Ascending aorta (tissue), 2 donors: Measurements from ENCODE around the gene FSHR. TPM values are rescaled to one million over a fixed set of nuclear protein-coding genes. Genes with fewer than 3 reads are reported as not detected.

ENCODE experiments used
- DNase-seq, 2 donors: peaks; one replicate each; pipeline ENCODE4 v3.0.0-alpha.2; 2019; ENCODE audit warnings: low spot score in 2 of 2
- H3K27ac ChIP-seq, 2 donors: fragments of 200-600 bp; sonication (generic); one replicate each; pipeline ENCODE4 v1.5.1; 2016 to 2017; ENCODE audit warnings: mild to moderate bottlenecking in 1 of 2
- H3K27me3 ChIP-seq: fragments of 200-600 bp; sonication (generic); one replicate; pipeline ENCODE4 v1.5.1; 2017
- H3K36me3 ChIP-seq, 2 donors: fragments of 200-600 bp; sonication (generic); one replicate each; pipeline ENCODE4 v1.5.1; 2016
- H3K4me1 ChIP-seq, 2 donors: fragments of 200-600 bp; sonication (generic); one replicate each; pipeline ENCODE4 v1.5.1; 2016 to 2017; ENCODE audit warnings: mild to moderate bottlenecking in 1 of 2
- H3K4me3 ChIP-seq, 2 donors: fragments of 200-600 bp; sonication (generic); one replicate each; pipeline ENCODE4 v1.5.1; 2016 to 2017; ENCODE audit warnings: mild to moderate bottlenecking in 1 of 2
- H3K9me3 ChIP-seq, 2 donors: fragments of 200-600 bp; sonication (generic); one replicate each; pipeline ENCODE4 v1.5.1; 2016
- CTCF ChIP-seq, 3 experiments: fragments of 200-600 bp in 2 of 3; fragments of 450-650 bp in 1 of 3; sonication (generic) in 2 of 3; IDR thresholded peaks; one replicate each; pipeline ENCODE4 v1.5.1; 2016 to 2019; ENCODE audit warnings: antibody characterized with exemption in 3 of 3, mild to moderate bottlenecking in 1 of 3, moderate library complexity in 1 of 3
- intact Hi-C: fragments of 100-400 bp; cut with DNase I; formaldehyde crosslinking; loops from one replicate; pipeline ENCODE4 v1.15.1; 2023
- total RNA-seq: library from RNA; depleted of rRNA; stranded (reverse); fragments of >200 nt; gene quantifications from one replicate; pipeline ENCODE4 v1.1.0, GENCODE V29; 2016

The FSHR gene
- total RNA-seq, 1 donor from 2014 or later: not detected

DNA sequence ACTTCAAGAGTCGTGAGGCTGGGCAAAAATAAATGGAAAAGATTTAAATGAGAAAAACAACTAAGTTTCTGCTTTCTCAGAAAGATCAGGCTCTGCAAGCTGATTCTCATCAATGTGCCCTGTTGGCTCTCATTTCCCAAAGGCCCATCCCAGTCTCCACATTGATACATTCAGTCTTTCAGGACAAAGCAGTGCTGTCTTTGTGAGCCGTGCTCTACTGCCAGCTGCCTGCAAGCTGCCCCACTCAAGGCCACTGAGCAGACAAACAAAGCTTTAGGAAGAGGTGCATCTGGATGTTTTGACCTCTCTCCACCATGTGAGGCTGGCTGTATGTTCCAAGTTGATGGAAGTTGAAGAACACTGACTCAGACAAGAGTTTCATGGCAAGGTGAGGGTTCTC lies 48.8 kb downstream of the FSHR start:
- Histone ChIP-seq H3K4me3 (no peak overlapping the region), H3K27ac (no peak overlapping the region), H3K27me3 (no peaks in the 10 kb centered on the region), H3K36me3 (no peaks in the 10 kb centered on the region), H3K9me3 (no peaks in the 10 kb centered on the region), H3K4me1 (no peaks in the 10 kb centered on the region)
- no peak for TF ChIP-seq CTCF (IDR thresholded peaks at IDR 0.05)
- no peak for DNase-seq
- intact Hi-C loops: no loop called here

DNA sequence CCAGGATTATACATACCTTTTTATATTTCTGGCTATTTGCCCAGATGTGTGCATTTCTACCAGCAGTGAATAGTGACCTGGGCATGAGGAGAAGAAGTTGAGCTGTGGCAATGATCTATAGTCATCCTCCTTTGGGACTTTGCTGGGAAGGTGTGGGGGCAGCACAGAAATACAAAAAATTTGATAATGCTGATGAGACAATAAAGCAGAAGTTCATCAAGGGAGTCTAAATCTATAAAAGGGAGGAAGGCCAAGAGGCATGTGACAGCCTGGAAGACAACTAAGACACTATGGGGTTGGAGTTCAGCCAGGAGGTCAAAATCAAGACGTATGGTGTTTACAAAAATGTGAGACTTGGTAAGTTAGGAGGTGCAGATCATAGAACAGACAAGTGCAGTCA lies 52.2 kb downstream of the FSHR start:
- no peaks in the 10 kb centered on the region for H3K27me3 ChIP-seq
- intact Hi-C loops: no loop called here
- H3K4me3 ChIP-seq: no peak overlapping the region
- H3K9me3 ChIP-seq: no peaks in the 10 kb centered on the region
- H3K4me1 ChIP-seq: no peaks in the 10 kb centered on the region
- no peak for DNase-seq
- no peaks in the 10 kb centered on the region for H3K36me3 ChIP-seq
- TF ChIP-seq CTCF (IDR thresholded peaks at IDR 0.05): no peak
- H3K27ac ChIP-seq: no peak overlapping the region

- H3K36me3 ChIP-seq: no peaks in the 10 kb centered on the region
- no peak for TF ChIP-seq CTCF (IDR thresholded peaks at IDR 0.05)
- no peak for DNase-seq
- intact Hi-C loops: no loop called here
- H3K27me3 ChIP-seq: no peaks in the 10 kb centered on the region
- H3K9me3 ChIP-seq: no peaks in the 10 kb centered on the region
- H3K4me3 ChIP-seq: no peak overlapping the region
- no peak overlapping the region for H3K27ac ChIP-seq
- no peaks in the 10 kb centered on the region for H3K4me1 ChIP-seq
Observed at GRCh38 chr2:49080681-49081080, 73.6 kb downstream of the FSHR start.

DNA sequence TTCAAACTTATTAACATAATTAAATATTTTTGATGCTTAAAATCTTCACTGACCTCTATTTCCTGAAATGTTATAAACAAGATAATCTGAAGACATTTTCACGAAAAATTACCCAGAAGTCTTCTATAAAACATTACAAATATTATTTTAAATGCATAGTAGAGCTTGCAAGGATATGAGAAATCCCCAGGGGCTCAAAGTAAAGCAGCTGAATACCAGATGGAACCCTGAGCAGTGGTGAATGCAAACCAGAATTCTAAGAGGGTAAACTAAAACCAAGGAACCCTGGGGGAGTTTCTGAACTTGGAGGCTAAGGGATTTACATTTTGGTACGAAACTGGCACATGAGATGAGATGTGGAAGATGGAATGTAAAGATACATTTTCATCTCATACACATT lies 83.6 kb downstream of the FSHR start:
- intact Hi-C loops: no loop called here

GRCh38 chr2:49069829-49070228 lies 84.5 kb downstream of the FSHR start:
- H3K4me3 ChIP-seq: no peak overlapping the region
- no peaks in the 10 kb centered on the region for H3K36me3 ChIP-seq
- H3K27ac ChIP-seq: no peak overlapping the region
- intact Hi-C loops: no loop called here
- H3K4me1 ChIP-seq: no peaks in the 10 kb centered on the region
- DNase-seq: no peak
- peaks cover 0 to 8% of the 10 kb centered on the region in 2 donors for H3K9me3 ChIP-seq
- no peak for TF ChIP-seq CTCF (IDR thresholded peaks at IDR 0.05)
- H3K27me3 ChIP-seq: no peaks in the 10 kb centered on the region

More for the DNA sequence above, 83.6 kb downstream of the FSHR start:
- no peak overlapping the region for H3K27ac ChIP-seq
- H3K4me1 ChIP-seq: no peaks in the 10 kb centered on the region
- TF ChIP-seq CTCF (IDR thresholded peaks at IDR 0.05): no peak
- DNase-seq: no peak
- H3K9me3 ChIP-seq: peaks cover 0 to 8% of the 10 kb centered on the region in 2 donors
- H3K27me3 ChIP-seq: no peaks in the 10 kb centered on the region
- H3K4me3 ChIP-seq: no peak overlapping the region
- no peaks in the 10 kb centered on the region for H3K36me3 ChIP-seq

- Histone ChIP-seq H3K4me1 (no peaks in the 10 kb centered on the region), H3K27me3 (no peaks in the 10 kb centered on the region), H3K27ac (no peak overlapping the region), H3K4me3 (no peak overlapping the region), H3K36me3 (no peaks in the 10 kb centered on the region), H3K9me3 (no peaks in the 10 kb centered on the region)
- no peak for TF ChIP-seq CTCF (IDR thresholded peaks at IDR 0.05)
- no peak for DNase-seq
- intact Hi-C loops: no loop called here
Observed at GRCh38 chr2:49068613-49069012, 85.7 kb downstream of the FSHR start.
